GM18951 (cell line): ENCODE results near the gene ITGA2.

ENCODE experiments used
- POLR2A ChIP-seq: IDR thresholded peaks from 4 replicates; pipeline ENCODE4 v1.6.1; 2011; ENCODE audit warnings: mild to moderate bottlenecking; ENCODE audit not compliant: insufficient read length, insufficient read depth; ENCODE audit errors: extremely low read depth
- in situ Hi-C: fragments of 300-500 bp; cut with MboI; formaldehyde crosslinking; loops from one replicate; pipeline ENCODE4 v1.12.0; 2022; ENCODE audit warnings: low sequenced_read_pairs, mixed read lengths, inconsistent platforms; ENCODE audit not compliant: unreplicated experiment

ITGA2 gene

DNA sequence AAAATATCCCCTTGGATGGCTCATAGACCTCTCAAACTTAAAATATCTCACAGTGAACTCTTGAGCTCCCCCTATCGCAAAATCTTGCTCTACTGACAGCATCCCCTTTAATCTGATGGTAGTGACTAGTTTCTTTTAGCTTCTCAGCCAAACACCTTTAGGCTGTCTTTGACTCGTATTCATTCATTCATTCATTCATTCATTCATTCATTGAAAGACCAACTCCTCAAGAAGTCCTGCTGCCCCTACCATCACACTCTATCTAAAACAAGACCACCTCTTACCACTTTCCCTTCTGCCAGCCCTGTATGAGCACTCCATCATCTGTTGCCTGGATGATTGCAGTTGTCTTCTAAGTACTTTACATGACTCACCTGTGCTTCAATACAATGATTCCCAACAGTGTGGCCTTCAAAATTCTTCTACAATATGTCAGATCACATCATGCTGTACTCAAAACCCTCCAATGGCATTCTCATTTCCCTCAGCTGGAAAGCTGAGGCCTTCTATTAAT is 46.8 kb downstream of the ITGA2 start:
- in situ Hi-C loops = no loop called here
- TF ChIP-seq POLR2A = no peak

DNA sequence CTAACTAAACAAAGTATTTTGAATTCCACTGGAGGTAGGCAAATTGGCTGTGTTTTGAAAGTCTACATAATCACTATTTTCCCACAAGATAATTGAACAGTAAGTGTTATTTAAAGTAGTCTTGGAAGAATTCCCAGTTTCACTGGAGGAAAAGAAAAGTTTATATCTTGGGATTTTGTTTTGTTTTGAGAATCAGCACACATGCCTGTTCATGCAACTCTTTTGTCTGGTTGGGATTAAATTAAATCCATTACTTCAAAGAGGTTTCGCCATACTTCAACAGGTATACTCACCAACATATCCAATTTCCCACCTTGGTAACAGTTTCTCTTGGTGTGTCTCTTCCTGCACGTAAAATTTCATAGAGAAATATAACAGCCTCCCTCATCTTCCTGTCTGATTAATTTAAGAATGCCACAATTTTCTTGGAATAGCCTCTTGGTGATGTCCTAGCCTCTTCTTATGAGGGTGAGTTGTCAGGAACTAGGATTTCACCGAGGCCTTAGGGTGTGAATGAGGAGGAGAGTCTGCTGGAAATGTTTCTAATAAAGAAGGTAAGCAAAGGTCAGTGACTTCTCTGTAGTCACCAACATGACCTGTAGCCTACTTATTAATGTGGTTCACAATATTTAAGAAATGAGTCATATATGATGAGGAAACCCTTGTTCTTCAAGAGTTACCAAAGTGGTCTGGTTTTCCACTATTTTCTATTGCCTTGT is 48.1 kb downstream of the ITGA2 start:
- in situ Hi-C loops = no loop called here
- TF ChIP-seq POLR2A = no peak

DNA sequence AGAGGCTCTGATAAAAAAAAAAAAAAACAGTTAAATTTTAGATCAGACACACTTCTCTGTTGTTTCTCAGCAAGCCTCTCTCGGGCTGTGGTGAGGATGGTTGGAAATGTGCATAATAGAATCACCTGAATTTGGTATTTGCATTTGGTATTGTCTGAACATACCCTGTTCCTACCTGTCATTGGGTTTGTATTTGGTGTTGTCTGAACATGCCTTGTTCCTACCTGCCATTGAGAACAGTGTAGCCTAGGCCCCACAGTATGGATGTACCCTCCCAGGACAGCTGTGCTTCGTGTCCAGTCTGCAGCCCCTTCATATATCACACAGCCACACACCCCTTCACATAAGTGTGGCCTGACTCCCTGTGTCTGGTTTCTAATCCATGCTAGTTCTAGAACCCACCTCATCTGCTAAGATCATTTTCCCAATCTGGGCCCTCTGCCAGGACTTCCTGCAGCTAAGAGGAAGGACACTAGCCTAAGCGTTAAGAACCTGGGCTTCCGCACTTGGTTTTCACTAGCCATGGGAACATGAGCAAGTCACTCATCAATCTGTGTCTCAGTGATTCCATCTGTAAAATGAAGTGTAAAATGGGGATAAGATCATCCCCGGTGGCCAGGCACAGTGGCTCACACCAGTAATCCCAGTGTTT is 49.2 kb downstream of the ITGA2 start:
- TF ChIP-seq POLR2A = no peak
- in situ Hi-C loops = no loop called here

DNA sequence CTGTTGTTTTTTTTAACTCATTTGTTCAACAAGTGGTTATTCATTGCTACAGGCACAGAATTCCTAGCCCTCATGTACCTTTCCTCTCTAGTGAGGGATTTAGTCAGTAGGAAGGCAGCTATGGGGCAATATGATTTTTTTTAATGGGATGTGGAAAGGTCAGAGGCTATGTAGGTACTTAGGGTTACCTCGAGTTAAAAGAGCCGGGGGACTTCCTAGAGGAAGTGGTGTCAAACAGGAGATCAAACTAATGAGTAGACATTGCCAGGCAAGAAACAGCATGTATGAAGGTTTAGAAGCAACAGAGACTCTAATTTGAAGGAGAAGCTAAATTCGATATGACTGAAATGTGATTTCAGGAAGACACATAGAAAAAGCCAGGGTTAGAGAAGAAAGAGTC is 50.7 kb downstream of the ITGA2 start:
- no peak for TF ChIP-seq POLR2A
- in situ Hi-C loops = no loop called here

DNA sequence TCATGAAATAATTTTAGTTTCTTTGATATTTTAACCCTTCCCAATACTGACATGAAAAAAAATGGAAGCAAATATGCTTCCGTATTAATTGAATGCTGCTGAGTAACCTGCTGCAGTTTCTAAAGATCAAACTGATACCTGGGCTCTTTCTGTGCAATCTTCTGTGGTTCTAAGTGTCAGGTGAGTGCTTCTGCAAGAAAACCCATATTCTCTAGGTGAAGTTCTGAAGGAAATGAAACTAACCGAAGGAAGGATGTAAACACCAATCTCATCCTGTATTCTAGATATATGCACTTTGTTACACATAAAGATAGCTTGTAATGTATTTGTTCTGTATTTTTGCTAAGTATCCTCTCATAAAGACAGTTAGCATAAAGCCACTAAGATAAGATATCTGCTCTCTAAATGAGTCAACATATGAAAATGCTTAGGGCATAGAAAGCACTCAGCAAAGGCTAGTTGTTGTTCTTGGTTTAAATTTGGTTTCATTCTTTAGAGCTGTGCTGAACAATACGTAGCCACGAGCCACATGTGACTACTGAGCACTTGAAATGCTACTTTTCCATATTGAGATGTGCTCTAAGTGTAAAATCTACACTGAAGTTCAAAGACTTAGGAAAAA is 52.0 kb downstream of the ITGA2 start:
- TF ChIP-seq POLR2A = no peak
- in situ Hi-C loops = no loop called here

DNA sequence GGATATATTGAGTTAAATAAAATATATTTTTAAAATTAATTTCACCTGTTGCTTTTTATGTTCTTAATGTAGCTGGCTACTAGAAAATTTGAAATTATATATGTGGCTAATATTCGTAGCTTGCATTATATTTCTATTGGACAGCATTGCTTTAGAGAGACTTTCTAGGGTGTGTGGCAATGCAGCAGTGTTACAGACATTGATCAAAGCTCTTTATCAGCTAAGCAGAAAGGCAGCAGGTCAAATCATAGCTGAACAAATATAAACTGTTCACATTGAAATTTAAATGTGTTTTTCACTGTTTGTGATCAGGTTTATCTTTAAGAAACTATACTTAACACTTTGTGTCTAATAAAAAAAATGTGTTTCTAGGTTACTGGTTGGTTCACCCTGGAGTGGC is 52.6 kb downstream of the ITGA2 start:
- in situ Hi-C loops = no loop called here
- TF ChIP-seq POLR2A = no peak

DNA sequence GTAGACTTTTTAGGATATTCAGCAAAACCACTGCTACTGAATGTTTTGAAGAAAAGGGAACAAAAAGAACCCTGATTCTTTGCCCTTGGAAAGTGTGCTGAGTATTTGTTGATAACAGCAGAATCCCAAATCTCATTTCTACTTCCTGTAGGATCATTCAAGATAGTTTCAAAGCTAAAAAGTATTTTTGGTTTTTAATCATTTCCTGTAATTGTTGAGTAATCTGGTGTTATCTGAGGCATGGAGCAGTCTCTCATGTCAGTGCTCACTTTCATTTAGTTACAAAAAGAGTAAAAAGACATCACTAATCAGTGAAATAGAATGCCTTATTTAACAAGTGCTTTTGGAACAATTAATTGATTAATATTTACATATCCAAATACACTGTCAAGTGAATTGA is 56.1 kb downstream of the ITGA2 start:
- in situ Hi-C loops = no loop called here
- no peak for TF ChIP-seq POLR2A

DNA sequence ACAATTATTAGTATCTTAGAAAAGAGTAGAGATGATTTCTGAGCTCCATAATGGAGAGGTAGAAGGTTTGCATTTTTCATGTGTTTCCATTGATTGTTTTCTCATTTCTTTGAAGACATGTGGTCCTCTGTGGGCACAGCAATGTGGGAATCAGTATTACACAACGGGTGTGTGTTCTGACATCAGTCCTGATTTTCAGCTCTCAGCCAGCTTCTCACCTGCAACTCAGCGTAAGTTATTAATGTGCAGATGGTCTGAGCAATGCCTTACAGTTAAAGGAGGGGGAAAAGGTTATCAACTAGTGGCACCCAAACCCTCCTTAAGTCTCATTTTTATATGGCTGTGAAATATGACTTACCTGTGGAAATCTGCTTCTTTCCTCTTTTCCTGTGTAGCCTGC is 59.1 kb downstream of the ITGA2 start:
- in situ Hi-C loops = no loop called here
- TF ChIP-seq POLR2A = no peak

DNA sequence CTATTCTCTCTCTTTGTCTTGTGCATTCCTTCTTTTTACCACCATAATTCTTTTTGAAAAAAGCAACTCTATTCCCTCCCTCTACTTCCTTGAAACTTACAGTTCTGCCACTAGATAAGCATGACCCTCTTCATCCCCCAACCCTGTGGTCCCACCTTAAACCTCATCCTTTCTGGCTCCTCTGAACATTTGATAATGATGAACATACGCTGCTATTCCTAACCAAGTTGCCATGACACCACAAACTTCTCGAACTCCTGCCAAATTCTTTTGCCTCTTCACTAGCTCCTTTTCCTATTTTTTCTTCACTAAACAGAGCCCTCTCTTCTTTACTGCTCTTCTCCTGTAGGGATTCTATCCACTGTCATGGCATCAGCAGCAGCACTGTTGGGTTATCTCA is 63.3 kb downstream of the ITGA2 start:
- in situ Hi-C loops = no loop called here
- TF ChIP-seq POLR2A = no peak

DNA sequence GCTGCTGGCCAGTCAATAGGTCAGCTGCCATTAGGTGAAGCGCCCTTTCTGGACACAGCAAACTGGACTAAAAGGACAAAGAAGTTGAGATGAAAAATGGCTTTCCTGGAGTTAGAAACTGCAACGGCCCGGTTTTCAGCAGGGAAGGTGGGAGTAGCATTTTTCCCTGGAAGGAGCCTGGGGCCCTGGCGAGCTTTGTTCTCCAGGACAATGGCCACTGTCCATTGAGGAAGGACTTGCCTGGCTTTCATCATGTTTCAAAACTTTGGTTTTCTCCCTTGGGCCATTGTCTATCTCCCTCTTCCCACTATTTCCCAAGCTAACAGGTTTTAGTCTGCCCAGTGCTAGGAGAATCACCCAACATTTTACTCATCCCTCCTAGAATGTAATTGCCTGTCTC is 64.2 kb downstream of the ITGA2 start:
- no peak for TF ChIP-seq POLR2A
- in situ Hi-C loops = no loop called here

DNA sequence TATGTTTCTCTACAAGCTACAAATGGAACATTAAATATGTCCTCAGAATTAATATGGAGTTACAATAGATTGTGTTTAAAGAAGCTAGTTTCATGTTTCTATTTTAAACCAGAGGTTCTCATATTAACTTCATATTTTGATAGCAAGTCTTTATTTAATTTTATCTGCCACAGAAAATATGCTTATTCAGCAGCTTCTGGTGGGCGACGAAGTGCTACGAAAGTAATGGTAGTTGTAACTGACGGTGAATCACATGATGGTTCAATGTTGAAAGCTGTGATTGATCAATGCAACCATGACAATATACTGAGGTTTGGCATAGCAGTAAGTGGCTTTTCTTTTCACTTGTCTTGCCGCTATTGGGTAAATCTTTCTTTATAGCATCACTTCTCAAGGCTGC is 66.2 kb downstream of the ITGA2 start:
- in situ Hi-C loops = no loop called here
- TF ChIP-seq POLR2A = no peak

DNA sequence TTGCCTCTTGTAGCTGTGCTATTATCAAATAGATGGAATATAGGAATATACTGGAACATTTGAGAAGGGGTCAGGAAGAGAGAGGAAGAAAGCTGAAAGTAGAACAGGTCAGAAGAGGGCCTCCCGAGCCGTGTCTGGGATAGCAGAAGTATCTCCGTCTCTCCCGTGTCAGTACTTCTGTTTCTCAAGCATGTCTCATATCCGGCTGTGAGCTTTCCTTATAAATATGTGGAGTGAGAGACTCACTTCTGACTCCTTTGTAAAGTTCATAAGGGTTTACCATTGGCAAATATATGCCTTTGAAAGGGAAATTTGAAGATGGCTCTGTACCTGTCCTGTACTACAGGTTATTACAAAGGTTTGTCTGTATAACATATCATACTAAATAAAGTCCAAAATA is 70.1 kb downstream of the ITGA2 start:
- TF ChIP-seq POLR2A = no peak
- in situ Hi-C loops = no loop called here

DNA sequence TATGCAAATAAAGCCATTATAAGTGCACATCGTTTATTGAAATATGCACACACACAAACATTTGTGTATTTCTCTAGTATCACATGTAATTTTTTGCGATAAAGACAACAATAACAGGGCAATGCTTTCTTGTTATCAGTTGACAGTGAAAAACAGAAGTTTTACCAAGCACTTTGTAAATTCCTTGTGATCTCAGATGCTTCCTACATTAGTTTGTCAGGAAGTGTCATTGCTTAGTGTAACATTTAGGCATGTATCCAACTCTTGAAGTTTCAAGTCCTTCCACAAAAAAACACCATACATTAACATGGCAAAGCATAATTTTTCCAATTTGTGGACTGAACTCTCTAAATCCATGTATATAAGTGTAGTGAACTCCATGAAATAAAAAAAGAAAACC is 74.0 kb downstream of the ITGA2 start:
- TF ChIP-seq POLR2A = no peak
- in situ Hi-C loops = no loop called here

DNA sequence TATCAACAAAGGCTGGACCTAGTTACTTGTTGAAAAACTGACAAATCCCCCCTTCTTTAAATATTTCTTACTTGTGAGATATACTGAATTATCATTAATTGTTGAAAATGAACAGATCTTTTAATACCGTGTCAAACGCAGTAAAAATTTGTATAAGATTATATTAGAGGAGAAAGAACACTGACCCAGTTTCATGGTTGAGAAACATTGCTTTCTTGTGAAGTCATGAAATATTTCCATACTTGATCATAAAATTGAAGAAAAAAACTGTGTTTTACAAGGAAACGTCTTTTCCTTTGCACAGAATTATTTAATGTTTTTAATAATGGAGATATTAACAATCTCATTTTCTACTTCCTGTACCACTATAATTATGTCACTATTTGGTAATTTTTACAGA is 74.6 kb downstream of the ITGA2 start:
- no peak for TF ChIP-seq POLR2A
- in situ Hi-C loops = no loop called here
